HEK293T (cell line): ENCODE measurements around the gene NGFR.

ENCODE experiments used
- BHLHE40 ChIP-seq: fragments of 450-650 bp; IDR thresholded peaks from 2 replicates; pipeline ENCODE4 v1.6.1; 2016; ENCODE audit warnings: mild to moderate bottlenecking, moderate library complexity, borderline replicate concordance
- ELF4 ChIP-seq: fragments of 450-650 bp; IDR thresholded peaks from 2 replicates; pipeline ENCODE4 v1.6.1; 2017; ENCODE audit warnings: antibody characterized with exemption
- FOXK2 ChIP-seq: fragments of 450-650 bp; IDR thresholded peaks from 2 replicates; pipeline ENCODE4 v1.6.1; 2016; ENCODE audit warnings: mild to moderate bottlenecking
- FOXM1 ChIP-seq: fragments of 450-650 bp; IDR thresholded peaks from 2 replicates; pipeline ENCODE4 v1.6.1; 2017; ENCODE audit warnings: mild to moderate bottlenecking, borderline replicate concordance
- SP1 ChIP-seq: fragments of 450-650 bp; IDR thresholded peaks from 2 replicates; pipeline ENCODE4 v1.6.1; 2017
- ZNF384 ChIP-seq: fragments of 450-650 bp; IDR thresholded peaks from 2 replicates; pipeline ENCODE4 v1.6.1; 2016

GRCh38 chr17:49516180-49516579, 21.1 kb downstream of the NGFR start:
- TF ChIP-seq FOXM1 (no peak), SP1 (no peak), ZNF384 (no peak), ELF4 (no peak), BHLHE40 (no peak), FOXK2 (no peak)
